ENCODE results near the gene MUC6. TPM values are rescaled to one million over a fixed set of nuclear protein-coding genes. Genes with fewer than 3 reads are reported as not detected.

Gene MUC6
- total RNA-seq, 1 experiment from 2014 or later = not detected

DNA sequence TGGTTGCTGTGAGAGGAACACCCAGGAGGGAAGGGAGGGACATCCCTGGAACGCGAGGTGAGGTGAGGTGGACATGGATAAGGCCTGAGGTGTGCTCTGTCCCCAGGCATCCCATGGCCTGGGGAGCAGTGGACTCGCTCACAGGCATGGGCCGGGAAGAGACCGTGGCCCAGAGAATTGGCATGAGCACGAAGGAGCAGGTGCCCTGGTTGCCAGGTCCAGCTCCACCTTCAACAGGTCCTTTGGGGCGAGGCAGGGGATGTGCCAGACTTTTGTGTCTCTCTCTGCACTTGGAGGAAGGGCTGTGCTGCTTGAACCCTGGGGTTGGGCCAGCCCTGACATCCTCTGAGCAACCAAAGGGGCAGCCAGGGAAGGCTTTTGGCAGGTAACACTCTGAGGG lies 21.5 kb downstream of the MUC6 start:
- CTCF ChIA-PET = no interaction called here
- BruUV-seq (replicated peaks) = no TSS peak
- H3K27me3 ChIP-seq (replicated peaks; ENCODE audit: insufficient read depth, low read depth, low read length, poor library complexity) = no peaks in the 10 kb centered on the region
- H3K27ac ChIP-seq (ENCODE audit: low read depth, low read length, poor library complexity, severe bottlenecking) = no peak overlapping the region
- POLR2A ChIA-PET (ENCODE audit: low non-redundant PET) = no interaction called here
- H3K4me1 ChIP-seq (ENCODE audit: insufficient read depth, low read length, poor library complexity, severe bottlenecking) = no peaks in the 10 kb centered on the region
- H3K9me3 ChIP-seq (ENCODE audit: low read depth, low read length, poor library complexity, severe bottlenecking) = no peaks in the 10 kb centered on the region
- intact Hi-C loops (cut with micrococcal nuclease; ENCODE audit: unreplicated experiment) = no loop called here
- TF ChIP-seq EZH2 (IDR thresholded peaks at IDR 0.05; ENCODE audit: borderline replicate concordance, low read depth, low read length, poor library complexity, severe bottlenecking) (no peak), CTCF (conservative IDR thresholded peaks at IDR 0.05; ENCODE audit: low read depth, low read length) (no peak)
- no peak overlapping the region for H3K4me3 ChIP-seq (ENCODE audit: low read depth, low read length, poor library complexity, severe bottlenecking)
- peaks cover 2% of the 10 kb centered on the region for H3K36me3 ChIP-seq (ENCODE audit: insufficient read depth, low read length, poor library complexity, severe bottlenecking)
- no peak for DNase-seq (ENCODE audit: low spot score)

GRCh38 chr11:1014276-1014675 lies 22.2 kb downstream of the MUC6 start:
- BruUV-seq (replicated peaks) = no TSS peak
- ChIA-PET POLR2A (ENCODE audit: low non-redundant PET) (no interaction called here), CTCF (no interaction called here)

GRCh38 chr11:1013631-1013935 lies 22.9 kb downstream of the MUC6 start:
- Histone ChIP-seq H3K27ac (ENCODE audit: low read depth, low read length, poor library complexity, severe bottlenecking) (no peak overlapping the region), H3K9me3 (ENCODE audit: low read depth, low read length, poor library complexity, severe bottlenecking) (no peaks in the 10 kb centered on the region), H3K4me3 (ENCODE audit: low read depth, low read length, poor library complexity, severe bottlenecking) (no peak overlapping the region), H3K36me3 (ENCODE audit: insufficient read depth, low read length, poor library complexity, severe bottlenecking) (peaks cover 12% of the 10 kb centered on the region), H3K4me1 (ENCODE audit: insufficient read depth, low read length, poor library complexity, severe bottlenecking) (no peaks in the 10 kb centered on the region), H3K27me3 (replicated peaks; ENCODE audit: insufficient read depth, low read depth, low read length, poor library complexity) (no peaks in the 10 kb centered on the region)
- no peak for DNase-seq (ENCODE audit: low spot score)
- no TSS peak for BruUV-seq (replicated peaks)
- ChIA-PET CTCF (no interaction called here), POLR2A (ENCODE audit: low non-redundant PET) (no interaction called here)
- TF ChIP-seq CTCF (conservative IDR thresholded peaks at IDR 0.05; ENCODE audit: low read depth, low read length) = no peak
- no peak for TF ChIP-seq EZH2 (IDR thresholded peaks at IDR 0.05; ENCODE audit: borderline replicate concordance, low read depth, low read length, poor library complexity, severe bottlenecking)
- intact Hi-C loops (cut with micrococcal nuclease; ENCODE audit: unreplicated experiment) = no loop called here

More at GRCh38 chr11:1014276-1014675, 22.2 kb downstream of the MUC6 start:
- Histone ChIP-seq H3K4me3 (ENCODE audit: low read depth, low read length, poor library complexity, severe bottlenecking) (no peak overlapping the region), H3K27ac (ENCODE audit: low read depth, low read length, poor library complexity, severe bottlenecking) (no peak overlapping the region), H3K4me1 (ENCODE audit: insufficient read depth, low read length, poor library complexity, severe bottlenecking) (no peaks in the 10 kb centered on the region), H3K27me3 (replicated peaks; ENCODE audit: insufficient read depth, low read depth, low read length, poor library complexity) (no peaks in the 10 kb centered on the region), H3K36me3 (ENCODE audit: insufficient read depth, low read length, poor library complexity, severe bottlenecking) (peaks cover 6% of the 10 kb centered on the region), H3K9me3 (ENCODE audit: low read depth, low read length, poor library complexity, severe bottlenecking) (no peaks in the 10 kb centered on the region)
- intact Hi-C loops (cut with micrococcal nuclease; ENCODE audit: unreplicated experiment) = no loop called here
- DNase-seq (ENCODE audit: low spot score) = no peak
- no peak for TF ChIP-seq CTCF (conservative IDR thresholded peaks at IDR 0.05; ENCODE audit: low read depth, low read length)
- no peak for TF ChIP-seq EZH2 (IDR thresholded peaks at IDR 0.05; ENCODE audit: borderline replicate concordance, low read depth, low read length, poor library complexity, severe bottlenecking)
